Muscle of leg (tissue), 11 donors: ENCODE data around the gene DHX15. TPM values are rescaled to one million over a fixed set of nuclear protein-coding genes. Genes with fewer than 3 reads are reported as not detected.

Source experiments
- DNase-seq: peaks from one replicate; pipeline ENCODE4 v3.0.0; 2013
- H3K27ac ChIP-seq: one replicate; pipeline ENCODE4 v1.5.1; 2013; ENCODE audit warnings: mild to moderate bottlenecking, low read length, control low read depth
- H3K27me3 ChIP-seq: one replicate; pipeline ENCODE4 v1.6.1; 2013; ENCODE audit warnings: low read length; ENCODE audit not compliant: control insufficient read depth, insufficient read depth
- H3K36me3 ChIP-seq: one replicate; pipeline ENCODE4 v1.6.1; 2013; ENCODE audit warnings: low read length; ENCODE audit not compliant: control insufficient read depth, insufficient read depth
- H3K4me1 ChIP-seq: one replicate; pipeline ENCODE4 v1.6.1; 2013; ENCODE audit warnings: low read length; ENCODE audit not compliant: control insufficient read depth, insufficient read depth
- H3K4me3 ChIP-seq: one replicate; pipeline ENCODE4 v1.5.1; 2013; ENCODE audit warnings: low read length, control low read depth
- H3K9me3 ChIP-seq: replicated peaks from 2 replicates; pipeline ENCODE4 v1.6.1; 2013; ENCODE audit warnings: low read depth, low read length; ENCODE audit not compliant: control insufficient read depth
- WGBS: methylation state at CpG from one replicate; pipeline ENCODE4 v1.1.5; 2013; ENCODE audit warnings: missing lambda C conversion rate; ENCODE audit not compliant: insufficient coverage; 5-methylcytosine and 5-hydroxymethylcytosine counted together
- polyA plus RNA-seq, 8 donors: library from polyadenylated mRNA; unstranded; fragments of 120-200 nt; gene quantifications; one replicate each; pipeline versions ENCODE4 v1.2.1 to v1.2.3, GENCODE V29; 2013; ENCODE audit warnings: inconsistent platforms in 1 of 8, low replicate concordance in 1 of 8; ENCODE audit not compliant: insufficient read length in 8 of 8, insufficient read depth in 1 of 8
- total RNA-seq: library from RNA; stranded (reverse); fragments of 120-200 nt; gene quantifications from one replicate; pipeline ENCODE4 v1.2.4, GENCODE V29; 2013

The DHX15 gene
- total and polyA plus RNA-seq, 9 donors = 97.5 to 134 (median 113) TPM

DNA sequence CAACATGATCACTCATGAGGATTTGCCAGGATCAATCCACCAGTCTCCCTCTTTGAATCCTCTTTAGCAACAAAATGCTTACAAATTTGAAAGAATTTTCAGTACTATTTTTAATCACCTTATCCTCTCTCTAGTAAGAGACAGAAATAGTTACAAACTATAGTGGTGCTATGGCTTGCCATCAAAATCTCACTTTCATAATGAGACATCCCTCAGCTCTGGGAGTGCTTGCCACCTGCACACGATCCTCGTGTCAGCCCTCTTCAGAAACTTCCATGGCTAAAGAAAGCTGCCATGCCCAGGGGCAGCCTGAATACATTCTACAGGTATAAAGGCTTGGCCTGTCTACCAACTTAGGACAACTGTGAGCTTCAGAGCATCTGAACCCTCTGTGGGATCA is 5.1 kb upstream of the DHX15 start:
- no peaks in the 10 kb centered on the region for H3K36me3 ChIP-seq
- H3K9me3 ChIP-seq = peaks cover 5% of the 10 kb centered on the region
- WGBS = 93% methylated on average over 2 of the region's 2 CpGs
- H3K4me1 ChIP-seq = peaks cover 2% of the 10 kb centered on the region
- H3K27me3 ChIP-seq = no peaks in the 10 kb centered on the region
- no peak for DNase-seq
- H3K27ac ChIP-seq = no peak overlapping the region
- H3K4me3 ChIP-seq = no peak overlapping the region

DNA sequence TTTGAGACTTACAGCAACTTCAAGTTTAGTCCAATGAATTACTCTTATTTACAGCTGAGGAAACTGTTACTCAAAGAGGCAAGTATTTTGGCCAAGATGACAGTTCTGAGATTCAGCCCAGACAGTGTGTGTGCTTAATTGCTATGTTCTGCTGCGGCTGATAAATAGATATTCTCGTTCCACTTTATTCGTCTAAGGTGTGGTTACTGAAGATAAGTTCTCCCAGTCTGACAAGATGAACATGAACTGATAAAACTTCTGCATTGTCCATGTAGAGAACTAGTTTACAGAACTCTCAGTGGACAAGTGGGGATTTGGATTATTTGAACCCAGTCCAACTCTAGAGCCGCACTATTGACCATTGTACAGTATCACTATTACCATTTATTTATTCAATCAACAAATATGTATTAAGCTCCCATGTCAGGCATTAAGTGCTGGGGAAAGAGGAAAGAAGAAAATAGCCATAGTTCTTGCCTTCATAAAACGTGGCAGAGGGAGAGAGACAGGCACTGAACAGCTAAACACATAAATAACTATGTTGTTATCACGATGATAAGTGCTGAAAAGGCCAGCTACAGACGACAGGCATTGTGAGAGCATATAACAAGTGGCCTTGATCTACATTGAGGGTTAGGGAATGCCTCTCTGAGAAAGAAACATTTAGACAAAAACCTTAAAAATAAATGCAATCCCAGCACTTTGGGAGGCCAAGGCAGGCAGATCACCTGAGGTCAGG is 4.0 kb upstream of the DHX15 start:
- Histone ChIP-seq H3K9me3 (peaks cover 5% of the 10 kb centered on the region), H3K27me3 (no peaks in the 10 kb centered on the region), H3K4me3 (no peak overlapping the region), H3K36me3 (no peaks in the 10 kb centered on the region), H3K27ac (no peak overlapping the region), H3K4me1 (peaks cover 2% of the 10 kb centered on the region)
- no peak for DNase-seq
- 100% methylated on average over 1 of the region's 7 CpGs for WGBS

DNA sequence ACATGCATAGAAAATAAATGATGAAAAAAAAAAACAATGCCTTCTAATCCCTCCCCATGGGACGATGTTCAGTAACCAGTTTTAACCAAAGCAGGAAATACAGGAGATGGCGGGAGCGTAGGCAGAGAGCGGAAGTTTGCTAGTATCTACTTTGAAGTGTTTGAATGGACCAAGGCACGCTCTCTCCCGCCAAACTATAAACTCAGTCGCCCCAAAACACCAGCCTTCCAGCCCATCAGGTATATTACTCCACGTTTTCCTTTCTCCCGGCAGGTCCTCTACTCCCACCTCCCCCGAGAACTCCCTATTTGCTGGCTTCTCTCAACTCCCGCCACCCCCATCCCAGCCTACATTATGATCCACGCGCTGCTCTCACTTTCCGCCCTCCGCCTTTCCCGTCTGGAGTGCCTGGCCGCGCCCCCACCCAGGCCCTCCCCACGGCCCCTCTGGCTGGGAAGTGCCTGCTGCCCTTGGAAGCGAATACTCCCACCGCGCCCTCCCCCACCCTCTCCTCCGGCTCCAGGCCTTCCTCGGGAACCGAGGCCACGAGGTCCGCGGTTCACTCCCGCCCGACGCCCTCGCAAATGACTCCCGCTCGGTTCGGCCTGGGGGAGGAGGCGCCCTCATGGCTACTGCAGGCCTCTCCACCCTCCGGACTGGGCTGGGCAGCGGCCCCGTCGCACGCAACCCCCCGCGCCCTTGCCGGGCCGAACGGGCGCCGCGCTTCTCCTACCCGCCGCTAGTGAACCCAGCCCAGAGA is 723 bp downstream of the DHX15 start:
- Histone ChIP-seq H3K4me1 (peaks cover 4% of the 10 kb centered on the region), H3K4me3 (peak overlapping the region; percentile 94), H3K36me3 (no peaks in the 10 kb centered on the region), H3K9me3 (no peaks in the 10 kb centered on the region), H3K27me3 (no peaks in the 10 kb centered on the region), H3K27ac (peak overlapping the region; percentile 98)
- DNase-seq = peak; percentile 83
- WGBS = under 1% methylated on average over 45 of the region's 51 CpGs

DNA sequence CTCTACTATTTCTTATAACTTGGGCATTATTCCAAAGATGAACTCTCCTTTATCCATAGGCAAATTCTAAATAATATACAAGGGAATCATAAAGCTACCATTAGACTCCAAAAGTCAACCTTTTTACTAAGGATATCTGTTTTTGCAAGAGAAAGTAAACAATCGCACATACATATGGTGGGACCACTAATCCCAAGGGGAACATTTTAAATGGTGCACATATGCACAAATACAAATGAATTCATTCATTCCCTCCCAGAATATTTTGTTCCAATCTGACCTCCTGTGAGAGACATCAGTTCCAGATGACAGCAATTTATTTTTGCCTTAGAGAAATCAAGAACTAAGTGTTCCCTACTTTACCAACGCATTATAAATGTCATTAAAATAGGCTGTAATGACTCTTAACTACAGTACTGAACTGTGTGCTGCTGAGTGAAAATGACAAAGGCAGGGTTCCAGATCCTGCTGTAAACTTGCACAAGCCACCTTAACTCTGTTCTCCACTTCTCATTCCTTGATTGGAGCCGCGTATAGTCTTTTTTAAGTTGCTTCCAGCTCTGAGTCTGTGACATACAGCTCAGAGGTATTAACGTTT is 2.0 kb downstream of the DHX15 start:
- Histone ChIP-seq H3K27ac (no peak overlapping the region), H3K9me3 (no peaks in the 10 kb centered on the region), H3K4me1 (peaks cover 4% of the 10 kb centered on the region), H3K4me3 (peak overlapping the region; percentile 94), H3K36me3 (peaks cover 4% of the 10 kb centered on the region), H3K27me3 (no peaks in the 10 kb centered on the region)
- no CpG with 5 or more reads among the region's 5 CpGs for WGBS
- peak; percentile 25 for DNase-seq

DNA sequence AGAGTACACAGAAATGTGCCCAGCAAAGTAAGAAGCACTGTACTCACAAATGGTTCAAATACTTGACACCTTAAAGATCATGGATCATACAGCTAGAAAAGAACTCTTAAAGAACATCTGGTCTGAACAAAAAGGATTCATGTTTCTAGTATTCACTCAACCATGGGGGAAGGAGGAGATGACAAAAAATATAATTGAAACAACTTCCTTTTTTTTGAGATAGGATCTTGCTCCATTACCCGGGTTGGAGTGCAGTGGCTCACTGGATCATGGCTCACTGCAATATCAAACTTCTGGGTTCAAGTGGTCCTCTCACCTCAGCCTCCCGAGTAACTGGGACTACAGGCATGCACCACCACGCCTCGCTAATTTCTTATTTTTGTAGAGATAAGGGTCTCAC is 6.0 kb downstream of the DHX15 start:
- peaks cover 19% of the 10 kb centered on the region for H3K36me3 ChIP-seq
- 100% methylated on average over 1 of the region's 4 CpGs for WGBS

DNA sequence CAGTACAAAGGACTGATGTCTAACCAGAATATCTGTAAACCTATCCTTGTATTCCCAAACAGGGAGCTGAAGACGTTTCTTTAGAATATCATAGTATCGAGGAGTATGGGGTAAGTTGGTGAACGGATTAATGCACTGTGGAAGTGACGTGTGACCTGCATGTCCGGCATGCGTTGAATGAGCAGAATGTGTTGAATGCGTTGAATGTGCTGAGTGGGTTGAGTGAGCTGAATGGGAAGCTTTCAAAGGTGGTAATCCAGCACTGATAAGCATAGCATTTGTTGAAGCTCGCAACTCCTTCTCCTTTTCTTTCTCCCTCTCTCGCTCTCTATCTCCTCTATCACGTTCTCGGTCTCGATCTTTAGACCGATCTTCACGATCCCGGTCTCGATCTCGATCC is 8.1 kb downstream of the DHX15 start:
- Histone ChIP-seq H3K27ac (no peak overlapping the region), H3K36me3 (peaks cover 27% of the 10 kb centered on the region), H3K9me3 (no peaks in the 10 kb centered on the region), H3K27me3 (no peaks in the 10 kb centered on the region), H3K4me1 (no peaks in the 10 kb centered on the region), H3K4me3 (no peak overlapping the region)
- DNase-seq = no peak
- 93% methylated on average over 12 of the region's 17 CpGs for WGBS

More for the DNA sequence above, 6.0 kb downstream of the DHX15 start:
- peaks cover 3% of the 10 kb centered on the region for H3K4me1 ChIP-seq
- H3K27me3 ChIP-seq = no peaks in the 10 kb centered on the region
- no peak for DNase-seq
- no peaks in the 10 kb centered on the region for H3K9me3 ChIP-seq
- H3K4me3 ChIP-seq = no peak overlapping the region
- no peak overlapping the region for H3K27ac ChIP-seq

DNA sequence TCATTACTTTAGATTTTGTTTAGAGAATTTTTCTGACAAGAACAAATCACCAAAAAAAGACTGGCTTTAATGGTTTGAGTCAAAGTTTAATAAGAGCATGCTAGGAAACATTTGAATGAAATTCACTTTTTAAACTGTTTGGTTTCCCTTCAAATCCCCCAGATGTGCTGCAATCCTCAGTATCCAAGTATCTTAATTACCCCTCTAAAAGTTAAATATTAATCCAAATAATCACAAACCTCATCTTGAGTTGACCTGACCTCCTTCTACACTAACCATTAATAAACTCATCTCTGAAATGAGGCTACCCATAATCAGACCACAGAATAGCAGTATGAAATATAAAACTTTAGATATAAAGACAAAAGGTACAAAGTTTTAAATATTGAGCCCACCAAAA is 10.1 kb downstream of the DHX15 start:
- Histone ChIP-seq H3K36me3 (peaks cover 30% of the 10 kb centered on the region), H3K27me3 (no peaks in the 10 kb centered on the region), H3K9me3 (no peaks in the 10 kb centered on the region), H3K4me3 (no peak overlapping the region), H3K4me1 (no peaks in the 10 kb centered on the region), H3K27ac (no peak overlapping the region)
- DNase-seq = no peak

DNA sequence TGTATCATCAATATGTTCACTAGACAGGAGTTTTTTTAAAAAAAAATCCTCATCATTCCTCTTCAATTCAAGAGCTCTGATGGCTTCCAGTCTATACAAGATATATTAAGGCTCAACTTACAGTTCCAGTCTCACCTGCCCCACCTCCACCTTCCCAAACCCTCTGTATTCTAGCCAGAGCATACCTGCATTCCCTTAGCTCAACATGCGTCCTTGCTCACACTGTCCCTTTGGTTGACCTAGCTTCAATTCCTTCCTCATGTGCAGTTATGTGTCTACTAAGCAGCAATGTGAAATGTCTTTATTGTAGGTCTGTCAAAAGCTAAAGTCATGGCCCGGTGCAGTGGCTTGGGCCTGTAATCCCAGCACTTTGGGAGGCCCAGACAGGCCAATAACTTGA is 10.8 kb downstream of the DHX15 start:
- Histone ChIP-seq H3K27ac (no peak overlapping the region), H3K4me3 (no peak overlapping the region), H3K9me3 (no peaks in the 10 kb centered on the region), H3K36me3 (peaks cover 30% of the 10 kb centered on the region), H3K27me3 (no peaks in the 10 kb centered on the region), H3K4me1 (no peaks in the 10 kb centered on the region)
- DNase-seq = no peak
- WGBS = 50% methylated on average over 2 of the region's 2 CpGs

DNA sequence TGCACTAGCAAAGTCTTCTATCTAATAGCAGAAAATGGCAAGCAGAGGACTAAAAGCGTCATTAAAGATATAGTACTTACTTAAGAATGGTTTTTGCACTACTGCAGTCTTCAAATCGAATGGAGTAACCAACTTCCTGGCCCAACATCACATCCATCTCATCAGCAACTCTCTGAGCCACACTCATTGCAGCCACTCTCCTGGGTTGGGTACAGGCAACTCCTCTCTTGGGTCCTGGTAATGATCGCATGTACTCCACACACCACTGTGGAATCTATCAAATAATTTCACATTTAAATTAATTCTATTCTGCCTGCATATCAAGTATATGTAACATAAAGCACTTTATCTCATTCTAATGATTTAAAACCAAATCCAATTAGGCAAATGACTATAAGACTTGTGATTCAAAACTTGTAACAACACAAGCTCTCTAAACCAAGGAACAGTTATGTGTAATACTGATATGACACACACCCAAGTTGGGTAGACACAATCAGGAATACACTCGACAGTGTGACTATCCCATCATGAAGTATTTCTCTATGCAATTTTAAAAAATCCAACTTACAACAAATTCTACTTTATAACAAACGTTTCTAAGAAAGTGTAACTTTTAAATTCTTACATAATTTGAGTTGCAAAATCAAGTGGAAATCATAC is 13.6 kb downstream of the DHX15 start:
- no peaks in the 10 kb centered on the region for H3K4me1 ChIP-seq
- H3K27me3 ChIP-seq = no peaks in the 10 kb centered on the region
- no peak overlapping the region for H3K4me3 ChIP-seq
- peaks cover 25% of the 10 kb centered on the region for H3K36me3 ChIP-seq
- H3K9me3 ChIP-seq = no peaks in the 10 kb centered on the region
- WGBS = 86% methylated on average over 1 of the region's 5 CpGs
- DNase-seq = no peak
- H3K27ac ChIP-seq = no peak overlapping the region

DNA sequence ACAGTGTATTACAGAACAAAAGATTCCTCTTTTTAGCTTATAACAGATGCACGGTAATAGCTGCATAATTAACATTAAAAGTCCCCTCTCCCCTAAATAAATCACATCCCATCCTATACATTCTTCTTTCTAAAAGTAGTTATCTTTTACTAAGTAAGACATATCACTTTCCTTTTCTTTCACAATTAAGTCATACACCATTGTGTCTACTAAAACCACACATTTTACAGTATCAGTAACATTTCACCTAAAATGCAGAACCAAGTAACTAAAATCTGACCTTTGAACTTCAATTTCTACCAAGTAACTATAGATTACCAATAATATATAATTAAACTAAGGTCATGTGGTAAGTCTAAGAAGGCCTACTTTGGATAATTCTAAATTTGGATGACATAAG is 14.2 kb downstream of the DHX15 start:
- no peak overlapping the region for H3K27ac ChIP-seq
- no peaks in the 10 kb centered on the region for H3K4me1 ChIP-seq
- DNase-seq = no peak
- peaks cover 23% of the 10 kb centered on the region for H3K36me3 ChIP-seq
- WGBS = no CpG with 5 or more reads among the region's 1 CpG
- H3K4me3 ChIP-seq = no peak overlapping the region
- H3K27me3 ChIP-seq = no peaks in the 10 kb centered on the region
- H3K9me3 ChIP-seq = no peaks in the 10 kb centered on the region
